Dermis microvascular lymphatic vessel endothelial cell (primary cell): ENCODE results near the gene YWHAQ. TPM values are rescaled to one million over a fixed set of nuclear protein-coding genes. Genes with fewer than 3 reads are reported as not detected.
A peak's percentile ranks its signal among the peaks of the same experiment; 100 is the strongest.

Source experiments
- DNase-seq, 2 donors: peaks; one replicate each; pipeline versions ENCODE4 v3.0.0 to v3.0.0-alpha.2; 2010; ENCODE audit warnings: low read depth in 2 of 2
- total RNA-seq: library from RNA; depleted of rRNA; stranded (reverse); fragments of >200 nt; gene quantifications from 2 replicates; pipeline ENCODE4 v1.2.1, GENCODE V29; 2014

Gene YWHAQ
- 188 and 199 TPM in 2 replicates for total RNA-seq

DNA sequence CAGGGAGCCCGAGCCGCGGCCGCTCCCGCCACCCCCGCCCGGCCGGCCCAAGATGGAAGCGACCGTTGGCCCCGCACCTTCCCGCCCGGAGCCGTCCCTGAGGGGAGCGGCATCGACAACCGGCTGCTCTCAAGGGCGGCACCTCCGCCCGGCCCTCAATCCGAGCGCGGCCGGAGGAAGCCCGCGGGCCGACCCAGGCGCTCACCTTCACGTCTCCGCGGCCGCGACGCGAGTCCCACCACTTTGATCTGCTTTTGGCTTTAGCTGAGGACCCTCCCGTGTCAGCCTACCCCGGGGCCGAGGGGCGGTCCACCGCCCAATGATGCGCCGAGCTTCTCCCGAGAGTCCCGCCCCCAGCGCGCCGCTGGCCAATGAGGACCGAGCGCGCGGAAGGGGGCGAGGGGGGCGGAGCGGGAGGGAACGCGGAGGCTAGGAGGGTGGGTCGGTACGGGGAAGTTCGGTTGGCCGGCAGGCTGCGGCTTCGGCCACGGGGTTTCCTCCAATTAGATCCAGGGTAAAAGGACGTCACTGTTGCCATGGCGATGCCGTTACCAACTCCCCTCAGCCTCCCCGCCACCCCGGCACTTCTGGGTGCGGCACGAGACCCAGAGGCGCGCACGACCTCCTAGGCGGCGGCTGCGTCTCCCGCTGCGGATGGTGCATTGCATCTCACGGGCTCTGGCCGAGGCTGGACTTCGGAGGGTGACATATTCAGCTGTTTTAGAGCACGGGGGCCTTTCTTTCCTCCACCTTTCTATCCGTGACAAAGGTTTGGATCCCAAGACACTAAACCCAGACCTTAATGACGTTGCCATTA, at the start of gene YWHAQ:
Gene YWHAQ (minus strand): TSS at position 262 of the 817 bp plus-strand sequence. CDS start 545 bp downstream, outside the sequence.
- DNase-seq: peak; percentile 94 to 98

DNA sequence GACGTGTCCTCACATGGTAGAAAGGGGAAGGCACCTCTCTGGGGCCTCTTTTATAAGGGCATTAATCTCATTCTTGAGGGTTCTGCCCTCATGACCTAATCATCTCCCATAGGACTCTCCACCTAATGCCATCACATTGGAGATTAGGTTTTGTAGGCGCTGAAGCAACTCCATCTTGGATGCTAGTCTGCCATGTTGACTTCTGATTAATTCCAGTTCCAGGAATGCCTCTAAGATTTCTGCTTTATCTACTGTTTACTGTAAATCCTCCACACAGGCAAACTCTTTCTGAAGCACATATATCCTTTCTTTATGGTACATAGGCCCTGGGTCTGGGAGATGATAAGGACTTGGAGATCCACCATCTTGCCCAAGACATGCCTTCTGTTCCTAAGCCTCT, 49.3 kb upstream of the YWHAQ start:
- no peak for DNase-seq

DNA sequence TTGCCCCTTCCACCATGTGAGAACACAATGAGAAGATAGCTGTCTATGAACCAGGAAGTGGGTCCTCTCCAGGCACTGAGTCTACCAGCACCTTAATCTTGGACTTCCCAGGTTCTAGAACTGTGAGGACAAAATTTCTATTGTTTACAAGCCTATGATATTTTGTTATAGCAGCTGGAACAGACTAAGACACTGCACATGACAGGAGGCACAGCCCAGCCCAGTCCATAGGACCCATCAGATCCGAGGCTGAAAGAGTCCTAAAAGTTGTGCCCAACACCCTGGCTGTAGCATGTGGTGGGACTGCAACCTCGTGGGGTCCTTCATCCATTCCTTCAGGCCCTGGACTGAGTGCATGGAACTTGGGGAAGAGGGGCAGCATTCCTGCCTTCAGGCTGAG, 48.4 kb upstream of the YWHAQ start:
- no peak for DNase-seq

DNA sequence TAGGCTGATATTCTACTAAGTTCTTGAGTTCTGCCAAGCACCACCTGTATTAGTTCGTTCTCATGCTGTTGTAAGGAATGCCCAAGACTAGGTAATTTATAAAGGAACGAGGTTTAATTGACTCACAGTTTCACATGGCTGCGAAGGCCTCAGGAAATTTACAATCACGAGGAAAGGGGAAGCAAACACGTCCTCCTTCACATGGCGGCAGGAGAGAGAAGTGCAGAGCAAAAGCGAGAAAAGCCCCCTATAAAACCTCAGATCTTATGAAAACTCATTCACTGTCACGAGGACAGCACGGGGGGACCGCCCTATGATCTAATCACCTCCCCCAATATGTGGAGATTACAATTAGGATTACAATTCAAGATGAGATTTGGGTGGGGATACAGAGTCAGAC, 47.7 kb upstream of the YWHAQ start:
- no peak for DNase-seq

DNA sequence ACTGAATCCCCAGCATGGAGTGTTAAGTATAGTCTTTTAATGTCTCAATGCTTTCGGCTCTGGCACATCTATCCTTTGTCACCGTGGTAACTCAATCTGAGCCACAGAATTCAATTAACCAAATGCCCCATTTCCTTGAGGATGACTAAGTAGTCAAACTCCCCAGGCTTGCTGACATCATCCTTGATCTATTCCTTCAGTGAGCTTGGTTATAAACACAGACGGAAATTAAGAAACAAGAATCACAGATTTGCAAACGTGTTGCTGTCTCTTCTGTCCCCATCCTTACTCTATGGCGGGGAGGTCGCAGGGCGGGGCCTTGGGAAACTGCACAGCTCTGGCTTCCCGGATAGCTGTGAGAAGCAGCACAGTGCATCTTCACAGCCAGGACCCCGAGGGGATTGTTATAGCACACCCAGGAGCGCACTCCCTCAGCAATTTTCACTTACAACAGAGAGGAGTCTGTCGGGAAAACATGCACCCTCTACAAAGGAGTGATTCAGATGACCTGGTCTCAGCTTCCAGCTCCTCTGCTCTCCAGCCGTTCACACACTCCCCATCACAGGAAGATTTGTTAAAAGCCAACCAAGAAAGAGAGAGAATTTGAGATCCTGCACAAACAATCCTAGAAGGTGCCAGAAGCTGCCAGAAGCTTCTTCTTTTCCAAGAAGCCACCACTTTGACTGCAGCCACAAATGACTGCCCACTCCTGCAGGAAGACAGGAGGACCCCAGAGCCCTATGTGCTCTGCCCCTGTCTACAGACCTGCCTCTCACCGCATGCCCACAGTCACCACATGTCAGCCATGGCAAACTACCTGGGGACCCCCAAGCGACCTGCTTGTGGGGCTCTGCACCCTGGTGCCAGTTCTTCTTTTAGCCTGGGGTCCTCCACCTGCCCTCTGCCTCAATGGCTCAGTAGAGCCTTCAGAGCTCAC, 44.9 kb upstream of the YWHAQ start:
- DNase-seq: peak in 1 of 2 donors; percentile 80

DNA sequence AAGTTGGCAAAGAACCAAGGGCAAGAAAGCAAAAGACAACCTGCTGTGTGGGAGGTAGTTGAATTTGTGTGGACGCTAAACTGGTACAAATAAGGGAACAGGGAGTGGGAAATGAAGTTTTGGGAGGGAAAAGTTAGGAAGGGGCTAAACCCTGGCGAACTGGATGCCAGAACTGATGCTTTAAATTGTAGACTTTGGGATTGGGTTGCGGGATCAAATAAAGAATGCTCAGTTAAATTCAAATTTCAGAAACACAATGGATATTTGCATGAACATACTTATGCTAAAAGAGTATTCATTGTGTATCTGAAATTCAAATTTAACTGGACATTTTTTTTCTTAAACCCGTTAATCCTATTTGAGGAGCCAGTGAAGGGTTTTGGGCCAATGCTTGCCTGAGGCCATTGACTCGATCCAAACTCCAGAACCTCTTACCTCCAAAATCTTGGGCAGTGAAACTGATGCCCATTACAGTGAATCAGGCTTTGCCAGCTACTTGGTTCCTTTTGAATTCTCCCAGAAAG, 44.2 kb upstream of the YWHAQ start:
- DNase-seq: no peak

DNA sequence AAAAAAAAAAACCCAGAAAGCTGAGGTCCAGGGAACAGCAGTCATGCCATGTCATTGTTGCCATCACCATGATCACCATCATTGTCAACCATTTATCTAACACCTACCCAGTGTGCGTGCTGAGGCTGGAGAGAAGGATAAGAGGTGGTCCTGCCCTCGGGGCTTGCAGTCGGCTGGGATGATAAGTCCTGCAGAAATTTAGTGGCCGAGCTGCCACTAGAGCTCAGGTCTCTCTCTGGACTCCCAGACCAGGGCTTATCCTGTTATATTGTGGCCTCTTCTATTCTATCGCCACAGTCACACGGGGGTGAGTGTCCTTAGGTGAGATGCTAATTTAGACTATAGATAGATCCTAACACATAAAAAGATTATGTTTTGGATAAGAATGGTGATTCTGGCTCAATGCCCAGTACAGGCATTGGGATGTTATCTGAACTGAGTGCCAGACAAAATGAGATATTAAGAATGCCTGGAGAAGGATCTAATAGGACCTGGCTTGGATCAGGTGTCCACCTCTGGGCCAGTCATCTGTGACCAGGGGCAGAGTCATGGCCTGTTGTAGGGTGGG, 43.2 kb upstream of the YWHAQ start:
- no peak for DNase-seq

DNA sequence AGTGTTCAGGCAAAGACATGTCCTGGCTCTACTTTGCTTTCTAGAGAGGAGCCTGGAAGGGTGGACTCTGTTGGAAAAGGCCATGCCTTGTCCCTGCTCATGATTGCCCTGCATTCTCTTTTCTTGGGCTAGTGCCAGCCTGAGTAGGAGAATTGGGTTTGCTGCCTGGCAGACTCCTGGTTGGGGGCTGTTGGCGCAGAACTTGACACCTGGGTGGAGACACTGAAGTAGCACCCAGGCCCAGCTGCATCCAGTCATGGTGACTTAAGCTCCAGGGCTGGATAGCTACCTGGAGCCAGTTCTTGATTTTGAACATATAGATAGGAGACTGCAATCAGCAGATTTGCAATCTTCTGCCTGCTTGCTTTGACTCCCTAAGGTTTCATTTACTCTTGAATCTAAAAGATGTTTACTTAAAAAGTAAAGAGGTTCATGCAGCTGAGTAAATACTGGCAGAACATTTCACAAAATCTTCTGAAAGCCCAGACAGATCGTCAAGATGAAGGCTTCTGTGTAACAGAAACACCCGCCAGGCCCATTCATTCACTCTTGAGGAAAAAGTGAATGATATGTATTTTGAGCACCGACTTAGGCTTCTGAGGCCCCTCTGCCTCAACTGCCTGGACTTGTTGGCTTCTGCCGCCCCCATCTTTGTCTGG, 38.0 kb upstream of the YWHAQ start:
- no peak for DNase-seq

DNA sequence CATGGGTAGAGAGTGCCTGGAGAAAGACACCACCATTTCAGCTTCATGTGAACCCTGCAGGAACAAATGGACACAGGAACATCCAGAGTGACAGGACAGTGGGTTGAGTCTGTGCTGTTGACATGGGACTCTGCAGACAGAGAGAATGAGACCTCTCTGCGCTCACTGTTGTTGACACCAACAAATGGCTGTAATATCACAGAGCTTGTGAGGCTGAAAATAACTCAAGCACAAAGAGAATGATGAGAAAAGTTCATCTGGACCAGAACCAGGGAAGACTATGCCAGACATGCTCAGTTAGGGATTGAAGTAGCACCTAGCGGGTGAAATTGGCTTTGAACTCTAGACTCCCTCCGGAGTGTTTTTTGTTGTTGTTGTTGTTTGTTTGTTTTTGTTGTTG, 37.0 kb upstream of the YWHAQ start:
- no peak for DNase-seq

DNA sequence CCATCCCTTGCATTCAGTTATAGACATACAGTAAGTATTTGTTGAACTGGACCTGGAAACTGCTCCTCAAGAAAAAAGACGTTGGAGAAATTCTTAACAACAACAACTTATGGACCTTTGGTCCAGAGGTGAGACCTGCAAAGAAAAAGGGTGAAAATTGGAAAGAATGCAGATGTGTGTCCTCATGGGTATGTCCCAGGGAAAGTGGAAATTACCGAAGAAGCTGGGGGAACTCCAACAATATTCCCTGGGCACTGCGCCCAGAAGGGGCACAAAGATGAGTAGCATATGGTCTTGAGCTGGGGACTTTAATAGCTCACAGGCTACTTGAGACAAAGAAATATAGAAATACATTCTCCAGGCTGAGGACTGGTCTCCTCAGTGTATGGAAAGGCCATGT, 35.5 kb upstream of the YWHAQ start:
- peak in 1 of 2 donors; percentile 40 for DNase-seq

DNA sequence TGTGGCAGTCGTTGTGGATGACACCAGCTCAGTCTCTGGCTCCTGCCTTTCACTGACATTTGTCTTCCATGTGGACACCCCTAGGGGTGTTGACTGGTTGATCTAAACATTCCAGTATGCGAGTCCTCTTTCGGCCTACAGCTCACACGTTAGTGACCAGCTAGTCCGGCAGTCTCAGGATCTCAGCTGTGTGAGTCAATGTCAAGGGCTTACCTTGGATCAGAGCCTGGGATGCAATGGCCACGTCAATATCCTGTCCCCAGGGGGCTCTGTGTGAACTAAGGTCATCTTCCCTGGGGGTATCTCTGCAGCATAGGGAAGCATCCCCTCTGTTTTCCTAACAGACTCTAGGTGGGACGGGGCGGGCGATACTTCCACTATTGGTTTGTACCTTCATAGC, 35.1 kb upstream of the YWHAQ start:
- DNase-seq: peak in 1 of 2 donors; percentile 76

DNA sequence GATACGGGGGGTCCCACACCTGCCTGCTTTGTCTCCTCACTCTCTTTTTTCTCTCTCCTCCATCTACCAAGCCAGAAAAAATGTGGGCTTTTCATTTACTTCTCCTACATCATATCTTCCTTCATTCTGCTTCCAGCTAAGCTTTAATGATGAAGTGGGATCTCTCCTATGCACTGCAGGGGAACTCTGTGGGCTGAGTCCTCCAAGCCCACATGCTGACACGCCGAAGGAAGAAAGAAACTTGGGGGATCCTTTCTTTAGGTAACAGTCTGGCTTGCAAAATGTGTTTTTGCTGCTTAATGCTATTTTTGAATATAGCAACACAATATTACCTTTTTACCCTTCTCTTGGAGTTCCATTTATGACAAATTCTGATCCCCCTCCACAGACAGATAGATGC, 33.6 kb upstream of the YWHAQ start:
- no peak for DNase-seq

DNA sequence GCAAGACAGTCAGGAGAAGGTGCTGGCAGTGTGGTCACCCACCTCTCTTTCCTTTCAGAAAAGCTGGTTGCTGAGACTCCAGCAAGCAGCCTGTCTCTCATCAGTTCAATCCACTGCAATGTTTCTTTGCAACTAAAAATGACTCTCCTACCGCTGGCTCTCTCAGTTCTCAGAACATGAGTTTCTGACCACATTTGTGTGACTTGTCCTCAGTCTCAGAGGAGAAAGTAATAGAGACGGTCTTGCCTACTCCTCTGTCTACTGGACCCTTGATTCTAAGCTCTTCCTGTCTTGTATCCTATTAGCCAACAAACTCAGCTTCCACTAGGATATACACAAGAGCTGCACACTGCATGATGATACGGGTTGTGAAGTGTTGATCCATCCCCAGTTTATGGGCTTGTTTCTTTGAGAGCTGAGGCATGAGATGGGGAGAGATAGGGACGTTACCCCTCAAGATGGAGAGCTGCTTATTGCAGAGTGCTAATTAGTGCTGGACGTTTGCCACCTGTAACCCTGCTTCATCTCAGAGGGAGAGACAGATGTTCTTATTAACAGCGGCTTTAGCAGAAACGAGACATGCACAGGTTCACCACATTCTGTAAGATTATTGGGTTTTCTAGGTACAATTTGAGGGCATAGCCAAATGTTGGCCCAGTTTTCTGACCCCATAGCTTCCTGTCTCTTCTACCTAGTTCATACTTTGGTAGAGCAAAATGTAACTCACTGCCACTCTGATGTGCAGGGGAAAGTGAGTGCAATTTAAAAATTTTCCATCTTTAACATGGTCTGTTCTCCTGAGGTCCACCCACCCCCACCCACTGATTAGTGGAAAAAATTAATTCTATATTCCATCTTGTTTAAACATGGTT, 32.4 kb upstream of the YWHAQ start:
- DNase-seq: no peak

DNA sequence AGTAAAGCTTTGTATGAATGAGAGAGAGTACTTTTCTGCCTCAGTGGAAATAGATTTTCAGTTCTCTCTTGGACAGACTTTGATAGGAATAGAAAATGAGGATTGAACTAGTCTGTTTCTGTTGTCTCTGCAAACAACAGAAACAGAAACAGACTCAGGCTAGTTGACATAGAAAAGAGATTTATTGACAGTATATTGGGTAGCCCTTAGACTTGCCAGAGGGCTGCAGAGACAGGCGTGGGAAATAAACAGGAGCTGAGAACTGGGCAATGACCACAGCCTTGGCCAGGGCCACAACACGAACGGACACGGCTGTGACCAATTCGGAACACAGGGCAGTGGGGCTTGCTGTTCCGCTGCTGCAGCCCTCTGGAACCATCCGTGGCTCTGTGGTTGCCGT, 30.5 kb upstream of the YWHAQ start:
- DNase-seq: no peak

DNA sequence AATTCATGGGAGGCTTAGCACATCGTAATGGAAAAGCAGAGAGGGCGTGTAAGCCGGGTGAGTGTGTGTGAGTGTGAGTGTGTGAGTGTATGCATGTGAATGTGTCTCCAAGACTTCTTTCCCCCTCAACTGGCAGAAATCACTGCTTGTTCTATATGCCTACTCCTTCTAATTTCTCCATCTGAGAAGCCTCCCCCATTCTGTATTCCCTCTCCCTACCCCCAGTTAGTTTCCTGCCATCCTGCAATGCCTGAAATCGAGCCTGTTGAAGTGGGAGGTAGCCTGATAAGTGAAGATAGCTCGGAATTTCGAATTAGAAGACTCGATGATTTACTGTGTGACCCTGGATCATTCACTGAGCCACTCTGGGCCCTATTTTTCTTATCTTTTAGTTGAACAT, 30.0 kb upstream of the YWHAQ start:
- no peak for DNase-seq

DNA sequence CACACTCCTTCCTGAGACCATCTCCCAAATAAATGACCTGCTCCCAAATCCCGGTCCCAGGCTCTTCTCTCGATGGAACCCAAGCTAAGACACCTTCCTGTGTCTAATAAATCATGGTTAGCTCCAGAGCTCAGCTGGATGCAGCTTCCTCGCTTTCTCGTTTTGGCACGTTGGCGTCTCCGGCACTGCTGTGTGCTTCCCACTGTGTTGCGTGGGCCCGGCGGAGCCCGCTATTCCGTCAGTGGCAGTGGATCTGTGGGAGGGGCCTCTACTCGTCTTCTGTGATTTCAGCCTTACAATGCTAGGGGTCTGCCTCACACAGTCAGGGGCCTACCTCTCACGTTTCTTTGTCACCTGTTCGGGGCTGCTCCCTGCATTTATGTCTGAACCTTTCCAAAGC, 29.4 kb upstream of the YWHAQ start:
- no peak for DNase-seq

DNA sequence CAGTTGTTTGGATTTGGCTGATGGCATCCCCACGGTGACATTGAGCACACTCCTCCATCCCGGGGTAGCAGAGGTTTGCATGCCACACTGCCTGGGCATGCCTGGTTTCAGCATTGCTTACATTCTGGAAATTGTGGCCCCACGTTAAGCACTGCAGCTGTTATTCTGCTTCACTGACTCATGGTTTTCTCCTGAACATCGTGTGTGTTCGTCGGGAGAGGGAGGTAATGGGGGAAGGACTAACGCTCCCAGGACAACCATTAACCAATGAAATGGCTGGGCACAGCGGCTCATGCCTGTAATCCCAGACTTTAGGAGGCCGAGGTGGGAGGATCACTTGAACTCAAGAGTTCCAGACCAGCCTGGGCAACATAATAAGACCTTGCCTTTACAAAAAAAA, 28.2 kb upstream of the YWHAQ start:
- no peak for DNase-seq

DNA sequence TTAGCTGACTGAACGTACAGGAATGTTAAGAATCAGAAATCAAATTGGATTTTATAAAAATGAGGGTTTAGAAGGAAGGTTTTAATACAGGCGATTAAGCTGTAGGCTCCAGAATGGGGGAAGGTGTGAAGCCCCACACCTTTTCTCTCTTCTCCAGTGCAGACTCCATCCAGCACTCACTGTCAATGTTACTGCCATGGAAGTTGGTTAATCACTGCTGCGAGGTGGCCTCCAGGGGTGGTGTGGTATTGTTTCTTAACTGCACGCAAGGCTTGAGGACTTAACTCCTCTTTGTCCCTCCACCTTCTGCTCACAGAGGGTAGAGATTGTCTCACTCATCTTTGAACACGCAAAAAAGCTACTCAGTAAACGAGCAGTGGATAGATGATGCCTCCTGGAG, 26.9 kb upstream of the YWHAQ start:
- no peak for DNase-seq

DNA sequence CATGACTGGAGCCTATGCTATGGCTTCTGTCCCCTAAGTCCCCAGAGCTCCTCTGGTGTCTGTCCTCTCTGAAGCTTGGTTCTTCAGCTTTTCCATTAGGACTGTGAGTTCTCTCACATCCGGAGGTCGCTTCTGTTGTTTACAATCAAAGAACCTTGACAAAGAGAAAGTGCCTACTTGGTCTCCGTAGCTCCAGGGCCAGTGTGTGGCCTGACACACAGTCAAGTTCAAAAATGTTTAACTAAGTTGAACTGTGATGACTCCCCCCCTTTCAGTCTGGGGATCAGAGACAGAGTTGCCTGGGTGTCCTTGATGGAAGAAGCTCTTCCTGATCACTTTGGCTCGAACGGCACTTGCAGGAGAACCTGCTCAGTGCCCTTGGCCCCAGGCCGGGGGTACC, 26.3 kb upstream of the YWHAQ start:
- no peak for DNase-seq

DNA sequence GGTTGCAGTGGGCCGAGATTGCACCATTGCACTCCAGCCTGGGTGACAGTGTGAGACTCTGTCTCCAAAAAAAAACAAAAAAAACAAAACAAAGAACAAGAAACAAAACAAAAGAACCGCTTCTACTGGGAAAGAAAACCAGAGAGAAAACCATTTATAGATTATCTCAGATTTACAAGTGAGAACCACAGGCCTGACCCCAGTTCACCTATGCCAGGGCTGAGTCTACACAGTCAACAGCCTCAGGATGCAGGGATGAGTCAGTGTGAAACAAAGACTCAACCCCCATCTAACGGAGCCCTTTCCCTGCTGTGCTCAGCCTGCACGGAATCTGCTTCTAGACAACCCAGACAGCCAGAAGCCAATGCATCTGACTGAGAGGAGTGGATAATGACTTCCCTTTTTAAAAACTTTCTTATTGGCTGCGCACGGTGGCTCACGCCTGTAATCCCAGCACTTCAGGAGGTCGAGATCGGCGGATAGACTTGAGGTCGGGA, 25.5 kb upstream of the YWHAQ start:
- peak; percentile 6 to 97 for DNase-seq
